ENCODE data around the gene HNRNPA1L2.
A peak's percentile ranks its signal among the peaks of the same experiment; 100 is the strongest.
"Not testable (repeated sequence)": the region's sequence is repeated elsewhere in the genome, so short reads cannot be mapped to it uniquely, and the experiment has no call there.

The HNRNPA1L2 gene

GRCh38 chr13:52642131-52642530, at the start of gene HNRNPA1L2:
TSS of gene HNRNPA1L2 (plus strand) at chr13:52642431. CDS start at chr13:52642493, 62 bp downstream.
- DNase-seq = no peak

- DNase-seq = not testable (repeated sequence)
Observed at GRCh38 chr13:52593175-52593574, 49.1 kb upstream of the HNRNPA1L2 start.

- not testable (repeated sequence) for DNase-seq
Observed at GRCh38 chr13:52593812-52594211, 48.4 kb upstream of the HNRNPA1L2 start.

GRCh38 chr13:52594295-52594694, 47.9 kb upstream of the HNRNPA1L2 start:
- not testable (repeated sequence) for DNase-seq

GRCh38 chr13:52597676-52598075, 44.6 kb upstream of the HNRNPA1L2 start:
- no peak for DNase-seq

- no peak for DNase-seq
Observed at GRCh38 chr13:52599037-52599847, 43.0 kb upstream of the HNRNPA1L2 start.

- DNase-seq = no peak
Observed at GRCh38 chr13:52599848-52600603, 42.2 kb upstream of the HNRNPA1L2 start.

GRCh38 chr13:52600666-52601065, 41.6 kb upstream of the HNRNPA1L2 start:
- no peak for DNase-seq

GRCh38 chr13:52603316-52603715, 38.9 kb upstream of the HNRNPA1L2 start:
- DNase-seq = not testable (repeated sequence)

GRCh38 chr13:52606126-52606525, 36.1 kb upstream of the HNRNPA1L2 start:
- not testable (repeated sequence) for DNase-seq

- DNase-seq = not testable (repeated sequence)
Observed at GRCh38 chr13:52606795-52607194, 35.4 kb upstream of the HNRNPA1L2 start.

- DNase-seq = not testable (repeated sequence)
Observed at GRCh38 chr13:52608184-52608583, 34.0 kb upstream of the HNRNPA1L2 start.

GRCh38 chr13:52609013-52609606, 33.1 kb upstream of the HNRNPA1L2 start:
- DNase-seq = peak; percentile 40 to 54

- DNase-seq = not testable (repeated sequence)
Observed at GRCh38 chr13:52610158-52610557, 32.1 kb upstream of the HNRNPA1L2 start.

GRCh38 chr13:52615134-52615801, 27.0 kb upstream of the HNRNPA1L2 start:
- DNase-seq = no peak

- no peak for DNase-seq
Observed at GRCh38 chr13:52615812-52616211, 26.4 kb upstream of the HNRNPA1L2 start.

GRCh38 chr13:52617070-52618060, 24.9 kb upstream of the HNRNPA1L2 start:
- DNase-seq = peak; percentile 38 to 72

- not testable (repeated sequence) for DNase-seq
Observed at GRCh38 chr13:52631083-52631690, 11.0 kb upstream of the HNRNPA1L2 start.

- no peak for DNase-seq
Observed at GRCh38 chr13:52638666-52639328, 3.4 kb upstream of the HNRNPA1L2 start.

GRCh38 chr13:52644108-52644507, 1.9 kb downstream of the HNRNPA1L2 start:
- no peak for DNase-seq

- no peak for DNase-seq
Observed at GRCh38 chr13:52646967-52647366, 4.7 kb downstream of the HNRNPA1L2 start.

Data from inflammatory macrophage treated with lipopolysaccharide for 1 hour (primary cell).